GM04503 (cell line): ENCODE data around the gene LCN12.

ENCODE experiments used
- DNase-seq: peaks from one replicate; pipeline ENCODE4 v3.0.0-alpha.2; 2012; ENCODE audit warnings: low read depth

Gene LCN12

DNA sequence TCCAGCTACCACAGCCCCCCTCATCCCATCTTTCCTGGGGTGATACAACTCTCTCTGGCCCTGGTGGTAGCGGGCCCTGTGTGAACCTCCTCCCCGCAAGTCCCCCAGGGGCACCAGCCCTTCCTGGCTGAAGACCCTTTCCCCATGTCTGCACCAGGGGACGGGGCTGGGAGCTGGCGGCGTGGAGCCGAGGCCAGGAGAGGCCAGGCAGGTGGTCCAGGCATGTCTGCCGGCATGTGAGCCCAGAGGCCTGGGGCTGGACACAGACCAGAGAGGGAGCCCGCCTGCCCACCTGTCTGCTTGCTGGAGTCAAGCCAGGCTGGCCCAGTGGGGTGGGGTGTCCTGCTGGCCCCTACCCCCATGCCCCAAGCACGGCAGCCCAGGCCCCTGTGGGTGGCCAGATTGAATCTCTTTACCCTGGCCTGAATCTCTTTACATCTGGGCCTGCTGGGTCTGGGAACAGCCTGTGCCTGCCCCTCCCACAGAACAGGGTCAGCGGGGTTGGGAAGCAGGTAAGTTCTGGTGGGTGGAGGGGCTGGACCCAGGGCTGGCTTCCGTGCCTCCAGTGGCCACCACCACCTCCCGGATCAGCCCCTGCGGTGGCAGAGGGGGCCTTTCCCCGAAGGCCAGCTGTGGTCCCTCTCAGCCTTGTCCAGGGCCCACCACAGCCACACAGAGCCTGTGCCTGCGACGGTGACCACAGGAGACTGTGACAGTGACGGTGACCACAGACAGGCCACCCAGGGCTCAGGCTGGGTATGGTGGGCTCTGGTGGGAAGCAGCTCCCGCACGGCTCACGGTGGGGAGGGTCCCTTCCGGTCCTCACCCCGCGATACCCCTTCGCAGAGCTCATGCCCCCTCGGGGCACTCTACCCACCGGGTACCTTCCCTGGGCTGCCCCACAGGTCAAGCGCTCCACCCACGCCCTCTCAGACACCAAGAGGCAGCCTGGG, 7.1 kb downstream of the LCN12 start:
- DNase-seq = no peak

- DNase-seq = no peak
Observed at GRCh38 chr9:136960212-136960937, 8.3 kb downstream of the LCN12 start.

DNA sequence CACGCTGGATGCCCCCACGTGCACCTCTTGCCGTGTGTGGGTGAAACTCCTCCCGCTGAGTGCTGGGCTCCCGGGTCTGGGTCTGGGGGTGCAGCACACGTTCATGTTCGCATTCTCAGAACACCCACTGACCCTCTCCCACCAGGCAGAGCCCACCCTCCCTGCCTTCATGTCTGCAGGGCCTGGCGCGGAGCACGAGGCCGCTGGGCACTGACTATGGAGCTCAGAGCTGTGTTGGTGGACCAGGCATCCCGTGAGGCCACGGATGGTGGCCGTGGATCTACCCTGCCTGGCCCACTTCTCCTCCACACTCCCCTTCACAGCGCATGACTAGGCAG, 8.8 kb downstream of the LCN12 start:
- no peak for DNase-seq

GRCh38 chr9:136961279-136962065, 9.4 kb downstream of the LCN12 start:
- DNase-seq = no peak

GRCh38 chr9:136962163-136962562, 10.1 kb downstream of the LCN12 start:
- no peak for DNase-seq

DNA sequence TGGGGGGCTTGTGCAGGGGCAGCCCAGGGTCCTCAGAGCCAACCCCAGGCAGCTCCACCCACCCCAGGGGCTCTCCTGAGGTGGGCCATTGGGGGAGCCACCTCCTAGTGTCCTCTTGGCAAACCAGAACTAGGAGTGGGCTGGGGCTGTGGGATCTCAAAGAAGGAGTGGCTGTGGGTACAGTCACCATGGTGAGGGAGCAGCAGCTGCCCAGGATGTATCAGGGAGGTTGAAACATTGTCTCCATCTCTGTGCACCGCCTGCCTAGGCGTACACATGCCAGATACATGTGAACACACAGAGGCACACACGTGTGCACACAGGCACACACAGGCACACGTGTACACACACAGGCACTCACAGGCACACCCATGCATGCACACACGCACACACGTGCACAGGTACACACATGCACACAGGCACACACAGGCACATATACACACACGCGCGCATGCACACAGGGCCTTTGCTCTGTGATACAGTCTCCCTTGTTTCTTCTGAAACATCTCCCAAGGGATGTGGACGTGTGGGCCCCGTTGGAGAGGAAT, 10.7 kb downstream of the LCN12 start:
- no peak for DNase-seq

DNA sequence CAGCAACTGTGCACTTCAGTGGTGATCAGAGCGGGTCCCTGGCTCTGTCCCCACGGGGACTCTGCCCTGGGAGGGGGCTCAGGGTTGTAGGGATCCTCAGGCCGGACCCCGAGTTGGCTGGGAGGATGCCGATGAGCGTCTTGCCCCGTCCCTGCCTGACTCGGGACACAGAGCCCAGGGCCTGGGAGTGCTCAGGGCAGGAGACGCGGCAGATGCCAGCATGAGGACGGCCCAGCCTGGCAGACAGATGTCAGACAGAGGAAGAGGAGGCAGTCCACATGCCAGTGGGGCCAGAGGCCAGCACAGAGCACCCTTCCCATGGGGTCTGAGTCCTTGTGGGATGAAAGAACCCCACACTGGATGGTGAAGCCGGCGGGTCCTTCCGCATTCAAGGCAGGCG, 11.3 kb downstream of the LCN12 start:
- no peak for DNase-seq

DNA sequence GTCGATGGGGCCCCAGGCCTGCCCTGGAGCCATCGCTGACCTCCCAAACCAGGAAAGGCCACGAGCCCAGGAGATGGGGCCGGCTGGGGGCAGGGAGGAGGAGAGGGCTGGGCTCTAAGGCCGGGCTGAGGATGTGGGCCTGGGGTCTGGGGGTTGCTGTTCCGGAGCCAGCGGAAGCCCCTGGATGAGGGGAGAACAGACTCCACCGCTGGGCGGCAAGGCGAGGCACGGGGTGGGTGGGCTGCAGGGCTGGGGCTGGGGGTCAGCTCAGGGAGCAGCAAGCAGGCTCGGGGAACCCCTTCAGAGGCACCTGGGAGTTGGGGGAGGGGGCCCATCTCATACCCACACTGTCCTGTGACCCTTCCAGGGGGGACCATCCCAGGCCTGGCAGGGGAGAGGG, 11.7 kb downstream of the LCN12 start:
- DNase-seq = no peak

DNA sequence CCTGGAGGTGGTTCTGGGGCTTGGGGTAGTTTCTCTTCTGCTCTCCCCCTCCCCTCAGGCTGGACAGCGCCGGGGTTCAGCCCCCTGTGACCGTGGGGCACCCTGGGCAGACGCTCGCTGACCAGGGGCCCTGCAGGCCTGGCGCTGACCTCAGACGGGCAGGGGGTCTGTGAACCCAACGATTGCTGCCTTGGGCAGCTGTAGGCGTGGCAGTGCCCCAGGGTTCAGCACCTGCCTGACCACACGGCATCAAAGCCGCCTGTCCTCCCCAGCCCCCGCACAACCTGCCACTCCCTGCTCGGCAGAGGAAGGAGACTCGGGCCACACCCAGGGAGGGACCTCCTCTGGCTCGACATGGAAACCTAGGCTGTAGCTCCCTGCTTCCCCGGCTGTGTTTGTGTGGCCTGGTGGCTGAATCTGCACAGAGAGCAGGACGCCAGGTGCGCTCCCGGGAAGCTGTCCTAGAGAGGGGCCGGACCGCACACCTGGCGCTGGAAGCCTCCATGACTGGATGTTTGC, 12.2 kb downstream of the LCN12 start:
- no peak for DNase-seq

GRCh38 chr9:136964833-136965422, 12.9 kb downstream of the LCN12 start:
- no peak for DNase-seq

- no peak for DNase-seq
Observed at GRCh38 chr9:136965771-136966484, 13.9 kb downstream of the LCN12 start.

GRCh38 chr9:136968333-136969127, 16.5 kb downstream of the LCN12 start:
- DNase-seq = no peak

GRCh38 chr9:136969150-136969549, 17.1 kb downstream of the LCN12 start:
- no peak for DNase-seq

- DNase-seq = no peak
Observed at GRCh38 chr9:136969774-136970173, 17.7 kb downstream of the LCN12 start.

DNA sequence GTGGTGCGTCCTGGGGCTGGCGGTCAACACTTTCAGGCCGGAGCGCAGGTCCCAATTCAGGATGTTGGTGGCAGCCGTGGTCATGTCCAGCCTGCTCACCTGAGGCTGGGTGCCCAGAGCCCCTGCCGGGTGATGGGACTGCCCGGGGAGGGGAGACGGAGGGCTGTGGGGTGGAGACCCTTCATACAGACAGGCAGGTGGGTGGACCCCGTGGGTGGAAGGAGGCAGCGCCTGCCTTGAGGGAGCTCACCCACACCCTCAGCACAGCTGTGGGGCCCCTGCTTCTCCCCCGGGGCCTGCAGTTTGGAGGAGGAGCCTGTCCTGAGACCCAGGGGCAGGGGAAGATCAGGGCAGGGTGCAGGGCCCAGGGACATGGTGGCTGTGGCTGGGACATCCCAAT, 18.3 kb downstream of the LCN12 start:
- no peak for DNase-seq

GRCh38 chr9:136971746-136972145, 19.7 kb downstream of the LCN12 start:
- no peak for DNase-seq

- no peak for DNase-seq
Observed at GRCh38 chr9:136972335-136972734, 20.3 kb downstream of the LCN12 start.

DNA sequence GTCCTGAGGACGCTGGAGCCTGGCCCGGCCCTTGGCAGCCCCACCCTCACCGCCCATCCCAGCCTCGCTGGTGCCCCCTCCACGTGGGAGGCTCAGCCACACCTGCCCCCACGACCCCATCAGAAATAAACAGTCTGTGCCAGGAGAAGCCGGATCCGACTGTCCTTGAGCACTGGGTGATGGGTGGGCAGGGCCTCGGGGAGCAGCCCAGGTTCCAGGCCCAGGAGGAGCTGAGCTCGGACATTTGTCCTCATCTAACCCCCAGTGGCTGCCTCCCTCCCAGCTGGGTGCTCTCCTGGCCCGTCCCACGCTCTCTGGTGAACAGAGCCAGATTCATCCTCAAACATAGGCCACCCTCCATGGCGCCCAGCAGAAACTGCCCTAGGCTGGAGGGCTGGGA, 20.7 kb downstream of the LCN12 start:
- no peak for DNase-seq

DNA sequence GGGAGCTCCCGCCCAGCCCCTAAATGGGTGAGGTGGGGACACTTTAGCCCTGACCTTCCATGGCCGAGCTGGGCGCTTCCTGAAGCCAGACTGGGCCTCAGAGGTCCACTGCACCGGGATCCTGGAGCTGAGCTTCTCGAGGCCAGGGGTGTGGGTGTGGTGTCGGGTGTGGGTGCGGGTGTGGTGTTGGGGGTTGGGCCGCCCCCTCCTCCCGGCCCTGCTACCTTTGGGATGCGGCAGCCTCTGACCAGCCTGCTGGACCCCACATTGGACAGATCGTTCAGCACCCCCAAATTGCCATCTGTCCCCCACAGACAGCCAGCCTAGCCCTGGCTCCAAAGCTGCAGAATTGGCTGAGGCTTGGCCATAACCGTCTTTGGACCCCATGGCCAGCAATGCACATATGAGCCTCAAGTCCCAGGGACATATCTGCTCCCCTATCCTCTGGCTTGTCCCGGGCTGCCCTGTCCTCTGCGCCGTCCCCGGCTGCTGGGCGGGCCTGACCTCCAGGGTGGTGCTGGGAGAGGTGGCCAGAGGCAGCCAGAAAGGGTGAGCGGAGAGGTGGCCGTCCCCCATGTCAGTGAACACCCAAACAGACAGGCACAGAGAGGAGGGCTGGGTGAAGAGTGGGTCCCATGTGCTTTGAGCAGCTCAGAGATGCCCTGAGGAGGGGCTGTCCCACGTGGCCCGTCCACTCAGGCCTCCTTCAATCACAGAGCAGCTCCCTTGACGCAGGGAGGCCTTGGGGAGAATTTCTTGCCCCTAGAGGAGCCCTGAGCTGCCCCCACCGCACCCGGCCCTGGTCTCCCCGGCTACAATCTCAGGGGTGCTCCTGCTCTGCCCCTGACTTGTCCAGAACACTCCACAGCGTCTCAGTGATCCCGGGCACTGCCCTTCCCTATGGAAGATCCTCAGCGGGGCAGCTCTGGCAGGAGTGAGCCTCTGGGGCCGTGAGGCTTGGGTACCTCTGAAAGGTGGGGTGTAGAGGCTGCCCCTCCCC, 21.8 kb downstream of the LCN12 start:
- no peak for DNase-seq
